Measurements from ENCODE around the gene SRRM1.
"Not testable (repeated sequence)": the region's sequence is repeated elsewhere in the genome, so short reads cannot be mapped to it uniquely, and the experiment has no call there.

The SRRM1 gene

DNA sequence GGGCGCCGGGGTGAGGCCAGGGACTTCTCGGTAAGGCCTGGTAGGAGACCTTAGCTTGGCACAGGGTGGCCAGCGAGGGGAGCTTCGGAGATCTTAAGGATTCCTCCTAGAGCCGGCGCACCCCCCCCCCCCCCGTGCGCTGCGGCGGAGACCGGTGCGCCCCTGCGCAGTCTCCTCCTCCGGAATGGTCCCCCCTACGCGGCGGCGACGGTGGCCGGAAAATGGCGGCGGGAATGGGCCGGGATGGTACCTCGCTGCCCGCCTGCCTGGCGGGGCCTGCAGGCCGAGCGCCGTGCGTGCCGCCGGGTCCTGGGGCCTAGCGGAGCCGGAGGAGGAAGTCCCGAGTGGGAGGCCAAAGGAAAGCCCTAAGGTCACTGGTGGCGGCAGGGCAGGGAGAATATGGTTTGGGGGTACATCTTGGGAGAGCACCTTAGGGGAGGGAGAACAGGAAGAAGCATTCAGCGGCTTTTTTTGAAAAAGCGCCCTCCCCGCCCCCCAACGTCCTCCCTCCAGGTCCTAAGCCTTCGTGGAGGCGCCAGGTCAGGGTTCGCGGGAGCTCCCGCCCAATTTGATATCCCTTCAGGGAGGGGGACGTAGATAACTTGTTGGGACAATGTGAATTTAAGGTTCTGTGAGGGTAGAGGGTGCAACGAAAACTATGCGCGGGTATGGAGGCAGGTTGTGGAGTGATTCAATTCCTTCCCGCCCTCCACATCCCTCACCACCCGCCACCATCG, 429 bp downstream of the SRRM1 start:
- peak in 1 of 3 experiments; percentile 8 for DNase-seq (ENCODE audit: low read depth in 3 of 3)

DNA sequence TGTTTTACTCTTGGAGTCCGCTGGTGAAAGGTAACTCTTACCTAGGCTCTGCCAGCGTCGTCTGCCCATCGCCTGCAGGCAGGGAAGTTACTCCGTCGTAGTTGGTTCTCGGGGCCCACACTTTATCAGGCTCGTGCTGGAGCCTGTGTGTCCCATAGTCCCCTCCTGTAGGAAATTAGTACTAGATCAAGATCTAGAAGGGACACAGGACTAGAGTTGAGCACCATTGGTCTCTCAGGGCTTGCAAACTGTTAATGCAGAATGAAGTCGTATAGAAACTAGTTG, 940 bp downstream of the SRRM1 start:
- no peak for DNase-seq (ENCODE audit: low read depth in 3 of 3)

DNA sequence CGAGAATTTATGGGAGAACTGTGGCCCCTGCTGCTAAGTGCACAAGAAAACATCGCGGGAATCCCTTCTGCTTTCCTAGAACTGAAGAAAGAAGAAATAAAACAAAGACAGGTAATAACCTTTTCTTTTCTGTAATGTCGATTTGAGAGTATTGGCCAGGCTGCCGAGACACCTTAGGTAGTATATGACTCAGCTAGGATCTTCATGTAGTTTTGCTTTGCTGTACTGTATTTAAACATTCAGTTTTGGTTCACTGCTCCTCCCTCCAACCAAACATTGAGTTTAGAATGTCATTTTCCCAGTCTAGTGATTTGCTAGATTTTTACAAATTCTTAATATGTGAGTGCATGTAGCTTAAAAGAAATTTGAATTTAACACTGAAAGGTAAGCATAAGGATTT, 5.8 kb downstream of the SRRM1 start:
- DNase-seq (ENCODE audit: low read depth in 3 of 3): no peak

DNA sequence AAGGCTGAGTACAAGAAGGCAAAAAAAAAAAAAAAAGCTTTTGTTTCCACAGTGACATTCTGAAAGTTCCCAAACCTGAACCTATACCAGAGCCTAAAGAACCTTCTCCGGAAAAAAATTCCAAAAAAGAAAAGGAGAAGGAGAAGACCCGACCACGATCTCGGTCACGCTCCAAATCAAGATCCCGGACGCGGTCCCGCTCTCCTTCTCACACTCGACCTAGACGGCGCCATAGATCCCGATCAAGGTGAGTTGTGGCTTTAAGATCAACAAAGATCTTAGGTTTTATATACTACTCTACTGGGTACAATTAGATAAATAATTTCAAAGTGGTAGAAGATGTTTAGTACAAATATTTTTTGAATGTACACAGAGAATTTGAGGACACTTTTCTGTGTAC, 9.3 kb downstream of the SRRM1 start:
- no peak for DNase-seq (ENCODE audit: low read depth in 3 of 3)

DNA sequence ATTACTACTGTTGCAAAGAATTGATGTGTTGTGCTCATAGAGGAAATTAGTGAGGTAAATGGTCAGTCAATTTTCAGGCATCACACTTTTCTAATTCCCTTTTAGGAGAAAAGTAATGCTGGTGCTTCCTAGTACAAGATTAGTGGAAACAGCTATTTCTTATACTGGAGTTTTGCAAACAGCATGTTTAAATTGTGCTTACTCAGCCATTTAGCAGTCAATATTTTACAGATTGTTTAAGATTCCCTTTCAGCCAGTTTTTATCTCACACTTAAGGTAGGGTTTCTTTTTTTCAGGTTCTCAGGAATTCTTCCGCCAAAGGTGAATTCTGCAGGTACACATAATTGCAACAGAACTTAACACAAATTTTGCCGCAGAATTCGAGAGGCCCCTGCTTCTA, 10.9 kb downstream of the SRRM1 start:
- no peak for DNase-seq (ENCODE audit: low read depth in 3 of 3)

DNA sequence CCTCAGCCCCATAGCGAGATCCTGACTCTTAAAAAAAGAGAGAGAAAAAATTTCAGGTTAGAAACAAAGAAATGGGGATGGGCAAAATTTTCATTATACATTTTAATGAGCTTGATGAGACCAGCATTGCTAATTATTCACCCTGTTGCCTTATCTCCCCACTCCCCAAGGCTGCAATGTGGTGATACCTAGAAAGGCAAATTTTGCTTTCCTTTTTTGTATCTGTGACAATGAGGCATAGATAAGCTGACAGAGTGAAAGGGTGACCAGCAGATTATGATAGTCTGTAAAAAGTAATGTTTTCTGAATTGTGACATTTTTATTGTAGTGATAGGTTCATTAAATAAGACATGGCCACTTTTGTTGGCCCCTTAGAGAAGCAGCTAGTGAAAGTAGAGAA, 12.9 kb downstream of the SRRM1 start:
- DNase-seq (ENCODE audit: low read depth in 3 of 3): no peak

DNA sequence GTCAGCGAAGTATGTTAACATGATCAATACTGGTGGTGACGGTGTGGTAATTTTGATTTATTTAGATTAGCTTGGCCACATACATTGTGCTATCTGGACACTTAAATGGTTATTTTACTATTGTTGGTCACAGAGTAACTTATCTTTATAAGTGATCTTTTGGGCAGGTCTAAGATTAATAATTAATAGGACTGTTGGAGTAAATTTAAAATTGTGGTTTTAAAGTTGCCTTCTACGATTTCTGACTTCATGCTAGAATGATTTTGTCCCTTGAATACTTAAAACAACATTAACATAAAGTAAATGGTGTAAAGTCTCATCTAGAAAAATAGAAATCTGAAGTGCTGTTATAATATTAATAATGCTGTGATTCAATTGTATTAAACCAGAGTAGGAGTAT, 14.7 kb downstream of the SRRM1 start:
- no peak for DNase-seq (ENCODE audit: low read depth in 3 of 3)

DNA sequence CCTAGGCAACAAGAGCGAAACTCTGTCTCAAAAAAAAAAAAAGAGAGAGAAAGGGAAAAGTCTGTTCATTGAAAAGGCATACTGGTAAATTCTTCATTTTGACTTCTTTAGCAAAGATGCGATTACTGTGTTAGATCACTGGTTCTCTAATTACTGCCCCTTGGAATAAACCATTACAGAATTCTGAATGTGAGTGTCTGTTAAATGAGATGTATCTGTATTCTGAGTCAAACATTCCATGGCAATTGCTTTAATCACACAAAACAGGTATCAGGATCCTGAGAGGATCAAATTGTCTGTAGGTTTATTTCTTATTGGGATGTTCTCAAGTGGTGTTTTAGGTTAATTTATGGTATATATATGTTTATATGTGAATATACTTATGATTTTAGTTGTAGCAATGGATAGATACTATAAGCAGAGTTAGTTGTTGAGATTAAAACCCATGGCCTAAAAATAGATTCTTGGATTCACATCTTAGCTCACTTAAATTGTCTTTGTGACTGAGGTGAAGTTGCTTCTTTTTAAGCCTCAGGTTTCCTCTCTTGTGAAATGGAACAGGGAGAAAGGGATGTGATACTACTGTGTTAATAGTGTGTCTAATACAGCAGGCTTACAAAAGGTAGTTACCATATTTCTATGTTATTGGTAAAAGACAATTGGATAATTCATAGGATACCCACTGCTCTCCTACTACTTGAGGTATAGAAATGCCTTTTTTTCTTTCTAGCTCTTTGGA, 16.2 kb downstream of the SRRM1 start:
- DNase-seq (ENCODE audit: low read depth in 3 of 3): no peak

DNA sequence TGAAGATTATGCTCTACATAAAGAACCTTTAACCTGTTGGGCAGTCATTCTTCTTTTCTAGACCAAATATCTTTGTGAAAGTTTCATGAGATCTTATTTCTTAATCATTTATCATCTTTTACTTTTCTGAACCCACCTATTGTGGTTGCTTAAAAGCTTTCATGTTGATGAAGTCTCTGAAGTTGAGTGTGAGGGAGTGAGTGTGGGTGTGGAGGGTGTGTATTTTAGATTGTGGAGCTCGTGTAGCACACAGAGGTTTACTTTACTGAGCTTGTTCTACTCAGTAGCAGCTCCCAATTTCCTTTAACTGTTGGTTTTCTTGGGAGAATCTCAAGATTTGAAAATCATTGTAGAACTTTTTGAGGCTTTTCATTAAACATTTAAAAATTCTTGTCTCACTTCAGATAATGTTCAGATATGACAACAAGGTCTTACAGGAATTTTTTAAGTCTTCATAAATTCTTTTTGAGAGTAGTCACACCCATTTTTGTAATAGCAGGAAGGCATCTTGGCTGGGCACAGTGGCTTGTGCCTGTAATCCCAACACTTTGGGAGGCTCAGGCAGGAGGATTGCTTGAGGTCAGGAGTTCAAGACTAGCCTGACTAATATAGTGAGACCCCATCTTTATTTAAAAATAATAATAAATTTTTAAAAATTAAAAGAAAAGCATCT, 17.0 kb downstream of the SRRM1 start:
- DNase-seq (ENCODE audit: low read depth in 3 of 3): no peak

DNA sequence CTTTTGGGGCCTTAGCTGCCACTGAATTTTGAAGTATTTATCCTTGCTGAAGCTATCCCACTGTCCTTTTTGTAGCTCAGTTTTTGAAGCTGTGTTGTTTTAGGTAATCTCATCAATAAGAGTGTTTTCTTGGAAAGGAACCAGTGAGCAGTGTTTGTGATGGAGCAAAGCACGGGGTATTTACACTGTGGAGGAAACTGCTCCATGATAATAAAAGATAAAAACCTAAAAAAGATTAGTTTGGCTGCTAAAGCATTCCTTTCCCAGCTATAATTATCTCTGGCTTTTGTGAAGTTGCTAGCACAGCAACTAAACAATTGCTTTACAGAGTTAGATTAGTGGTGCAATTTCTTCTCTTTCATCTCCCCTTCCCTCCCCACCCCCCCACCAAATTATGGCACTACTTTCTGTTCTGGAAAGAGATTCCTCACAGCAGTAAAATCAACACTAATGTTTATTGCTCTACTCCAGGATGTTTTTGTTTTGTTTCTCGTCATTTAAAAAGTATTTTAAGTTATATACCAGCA, 21.5 kb downstream of the SRRM1 start:
- no peak for DNase-seq (ENCODE audit: low read depth in 3 of 3)

DNA sequence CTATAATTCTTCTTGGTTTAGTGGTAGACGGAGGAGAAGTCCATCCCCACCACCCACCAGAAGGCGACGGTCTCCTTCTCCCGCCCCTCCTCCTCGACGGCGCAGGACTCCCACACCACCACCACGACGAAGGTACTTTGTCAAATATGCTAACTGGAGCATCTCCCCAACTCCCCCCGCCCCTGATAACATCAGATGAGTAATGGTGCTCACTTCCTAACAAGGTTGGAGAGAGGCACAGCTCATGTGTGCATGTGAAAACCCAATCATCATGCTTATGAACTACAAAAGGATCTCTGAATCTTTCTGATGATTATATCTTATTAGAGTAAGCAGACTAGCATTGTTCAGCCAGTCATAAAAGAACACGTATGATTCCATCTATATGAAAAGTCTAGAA, 23.7 kb downstream of the SRRM1 start:
- no peak for DNase-seq (ENCODE audit: low read depth in 3 of 3)

DNA sequence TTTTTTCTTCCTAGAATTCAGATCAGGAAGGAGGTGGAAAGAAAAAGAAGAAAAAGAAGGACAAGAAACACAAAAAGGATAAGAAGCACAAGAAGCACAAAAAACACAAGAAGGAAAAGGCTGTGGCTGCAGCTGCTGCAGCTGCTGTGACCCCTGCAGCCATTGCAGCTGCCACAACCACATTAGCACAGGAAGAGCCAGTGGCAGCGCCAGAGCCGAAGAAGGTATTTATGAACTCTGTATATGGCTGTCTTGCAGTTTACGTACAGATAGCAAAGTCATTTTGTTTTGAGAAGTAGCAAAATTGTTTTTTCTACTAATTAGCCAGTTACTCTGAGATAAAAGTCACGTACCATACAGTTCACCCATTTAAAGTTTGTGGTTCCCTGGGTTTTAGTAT, 28.3 kb downstream of the SRRM1 start:
- not testable (repeated sequence) for DNase-seq (ENCODE audit: low read depth in 3 of 3)

DNA sequence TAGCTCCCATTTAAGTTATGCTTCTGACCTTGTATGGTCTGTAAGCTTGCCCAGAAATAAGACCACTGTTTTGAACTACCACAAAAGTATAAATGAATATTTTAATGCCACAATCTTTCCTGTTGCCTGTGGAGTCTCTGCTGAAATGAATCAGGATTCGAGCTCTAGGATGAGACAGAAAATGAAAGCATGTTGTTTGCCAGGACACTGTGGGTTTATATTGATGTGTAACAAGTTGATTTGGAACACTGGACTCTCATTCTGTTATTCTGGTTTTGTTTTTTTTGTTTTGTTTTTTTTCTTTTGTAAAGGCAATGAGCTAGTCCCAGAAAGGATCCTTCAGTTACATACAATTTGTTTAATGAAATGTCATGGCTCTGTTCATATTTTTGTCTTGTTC, 29.6 kb downstream of the SRRM1 start:
- not testable (repeated sequence) for DNase-seq (ENCODE audit: low read depth in 3 of 3)

DNA sequence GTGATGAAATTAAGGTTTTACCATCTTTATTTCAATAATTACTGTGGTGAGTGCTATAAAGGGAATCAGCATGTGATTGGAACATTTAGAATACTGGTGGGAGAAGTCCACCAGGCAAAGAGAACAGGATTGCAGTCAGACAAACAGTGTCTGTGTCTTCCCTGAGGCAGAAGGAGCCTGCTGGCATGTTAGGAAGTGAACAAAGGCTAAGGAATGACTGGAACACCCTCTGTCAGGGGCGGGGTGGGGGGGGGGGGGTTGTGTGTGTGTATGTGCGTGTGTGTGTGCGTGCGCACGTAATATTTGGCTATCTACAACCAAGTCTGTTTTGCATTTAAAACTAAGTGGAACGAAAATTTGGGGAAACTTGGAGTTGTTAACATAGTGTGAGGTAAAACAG, 30.2 kb downstream of the SRRM1 start:
- no peak for DNase-seq (ENCODE audit: low read depth in 3 of 3)

DNA sequence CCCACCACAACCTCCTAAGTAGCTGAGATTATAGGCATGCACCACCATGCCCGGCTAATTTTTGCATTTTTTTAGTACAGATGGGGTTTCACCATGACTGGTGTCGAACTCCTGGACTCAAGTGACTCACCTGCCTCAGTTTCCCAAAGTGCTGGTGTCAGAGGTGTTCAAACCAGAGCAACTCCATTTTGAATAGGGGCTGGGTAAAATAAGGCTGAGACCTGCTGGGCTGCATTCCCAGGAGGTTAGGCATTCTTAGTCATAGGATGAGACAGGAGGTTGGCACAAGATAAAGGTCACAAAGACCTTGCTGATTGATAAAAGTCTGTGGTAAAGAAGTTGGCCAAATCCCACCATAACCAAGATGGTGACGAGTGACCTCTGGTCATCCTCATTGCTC, 35.3 kb downstream of the SRRM1 start:
- not testable (repeated sequence) for DNase-seq (ENCODE audit: low read depth in 3 of 3)

DNA sequence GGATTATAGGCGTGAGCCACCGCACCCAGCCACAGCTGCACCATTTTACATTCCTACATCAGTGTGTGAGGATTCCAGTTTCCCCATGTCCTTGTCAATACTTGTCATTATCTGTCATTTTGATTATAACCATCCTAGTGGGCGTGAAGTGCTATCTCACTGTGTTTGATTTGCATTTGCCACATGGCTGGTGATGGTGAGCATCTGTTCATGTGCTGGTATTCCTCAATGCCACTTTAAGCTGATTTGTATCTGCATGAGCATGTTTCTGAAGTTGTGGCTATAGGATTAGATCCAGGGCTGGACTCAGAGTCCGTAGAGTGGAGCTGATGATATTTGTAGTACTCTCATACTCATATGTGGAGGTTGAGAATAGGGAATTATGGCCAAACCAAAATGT, 36.6 kb downstream of the SRRM1 start:
- no peak for DNase-seq (ENCODE audit: low read depth in 3 of 3)

DNA sequence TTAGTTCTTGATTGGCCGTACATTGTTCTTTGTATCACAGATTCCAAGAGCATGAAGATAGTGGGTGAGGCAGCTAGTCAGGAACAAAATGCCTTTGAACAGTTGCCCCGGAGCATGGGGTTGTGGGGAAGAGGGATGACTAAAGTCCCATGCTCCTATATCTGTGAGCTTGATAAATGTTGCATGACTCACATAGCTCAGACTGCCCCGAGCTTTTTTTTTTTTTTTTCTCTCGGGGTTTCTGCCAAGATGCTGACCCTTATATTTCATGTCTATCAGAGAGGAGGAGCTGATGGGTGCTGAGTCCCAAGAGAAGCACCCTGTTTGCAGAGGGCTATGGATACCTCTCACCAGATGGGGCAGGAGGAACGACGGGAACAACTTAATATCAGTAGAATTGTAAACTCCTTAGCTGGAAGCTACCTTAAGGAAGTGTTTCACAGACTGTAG, 40.6 kb downstream of the SRRM1 start:
- no peak for DNase-seq (ENCODE audit: low read depth in 3 of 3)

DNA sequence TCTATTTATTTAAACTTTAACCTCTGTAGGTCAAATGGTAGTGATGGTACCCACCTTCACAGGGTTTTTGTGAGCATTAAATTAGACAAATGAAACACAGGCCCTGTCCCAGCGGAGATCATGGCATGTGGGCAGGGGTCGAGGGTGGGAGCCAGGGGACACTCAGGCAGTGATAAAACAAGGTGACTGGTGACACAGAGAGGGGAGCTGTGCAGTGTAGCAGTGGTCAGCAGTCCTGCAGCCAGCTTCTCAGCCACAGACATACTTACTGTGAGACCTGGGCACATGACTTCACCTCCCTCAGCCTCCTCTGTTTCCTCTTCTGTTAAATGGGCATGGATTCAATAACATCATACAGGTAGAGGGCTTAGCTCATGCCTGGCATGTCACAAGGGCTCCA, 44.9 kb downstream of the SRRM1 start:
- no peak for DNase-seq (ENCODE audit: low read depth in 3 of 3)

DNA sequence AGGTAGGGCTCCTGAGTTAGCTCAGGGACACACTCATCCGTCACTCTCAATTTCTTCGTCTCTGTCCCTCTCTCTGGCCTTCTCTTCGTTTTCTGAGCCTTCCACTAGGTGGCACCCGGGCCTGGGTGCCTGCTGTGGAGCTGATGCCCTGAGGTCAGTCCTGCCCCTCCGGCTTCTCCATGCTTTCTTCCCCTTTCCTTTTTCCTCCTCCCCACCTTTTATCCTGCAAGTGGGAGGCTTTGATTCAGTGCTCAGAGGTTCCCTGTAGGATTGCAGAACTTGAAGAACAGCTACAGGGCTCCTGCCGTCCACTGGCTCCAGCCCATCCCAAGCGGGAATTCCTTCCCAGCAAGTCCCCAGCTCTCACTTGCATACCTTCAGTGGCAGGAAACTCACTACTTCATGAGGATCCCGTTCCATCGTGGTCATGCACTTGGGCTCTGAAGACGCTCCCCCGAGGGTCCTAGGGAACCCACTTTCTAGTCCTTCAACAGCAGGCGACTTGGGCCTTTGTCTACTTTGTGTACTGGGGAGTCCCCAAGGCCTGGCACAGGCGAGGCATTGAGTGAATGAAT, 45.6 kb downstream of the SRRM1 start:
- peak; percentile 22 to 38 (median 35) for DNase-seq (ENCODE audit: low read depth in 3 of 3)

DNA sequence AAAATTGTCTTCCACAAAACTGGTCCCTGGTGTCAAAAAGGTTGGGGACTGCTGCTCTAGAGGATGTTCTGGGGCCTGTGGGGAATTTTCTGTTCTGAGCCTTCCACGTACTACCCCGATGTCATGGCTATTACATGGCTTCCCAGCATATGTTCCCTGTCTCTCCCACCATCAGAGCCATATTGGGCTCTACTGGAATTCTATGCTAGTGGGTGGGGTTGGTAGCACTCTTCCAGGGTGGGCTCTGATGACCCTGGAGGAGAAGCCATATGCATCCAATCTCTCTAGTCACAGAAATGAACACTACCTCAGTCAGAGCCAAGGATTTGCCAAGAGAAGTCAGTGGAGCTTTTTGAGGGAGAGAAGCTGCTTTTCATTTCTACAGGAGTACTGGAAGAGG, 47.9 kb downstream of the SRRM1 start:
- no peak for DNase-seq (ENCODE audit: low read depth in 3 of 3)

DNA sequence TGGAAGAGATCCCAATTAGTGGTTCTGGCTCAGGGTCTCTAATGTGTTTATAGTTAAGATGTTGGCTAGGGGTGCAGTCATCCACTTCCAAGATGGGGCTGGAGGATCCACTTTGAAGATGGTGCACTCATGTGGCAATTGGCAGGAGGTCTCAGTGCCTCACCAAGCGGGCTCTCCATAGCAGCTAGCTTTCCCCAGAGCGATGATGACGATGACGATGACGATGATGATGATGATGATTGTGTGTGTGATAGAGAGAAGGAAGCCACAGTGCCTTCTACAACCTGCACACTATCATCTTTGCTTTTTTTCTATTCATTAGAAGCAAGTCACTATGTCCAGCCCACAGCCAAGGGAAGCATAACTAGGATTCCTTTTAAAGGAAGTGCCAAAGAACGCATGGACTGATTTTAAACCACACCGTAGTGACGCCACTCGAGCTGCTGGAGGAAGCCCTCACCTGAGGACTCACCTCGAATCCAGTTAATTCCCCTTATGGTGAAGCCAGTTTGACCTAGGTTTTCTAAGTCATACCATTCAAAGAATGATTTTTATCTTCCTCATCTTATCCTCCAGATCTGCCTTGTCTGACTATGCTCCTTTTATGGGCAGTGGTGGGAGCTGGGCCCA, 49.4 kb downstream of the SRRM1 start:
- no peak for DNase-seq (ENCODE audit: low read depth in 3 of 3)

DNA sequence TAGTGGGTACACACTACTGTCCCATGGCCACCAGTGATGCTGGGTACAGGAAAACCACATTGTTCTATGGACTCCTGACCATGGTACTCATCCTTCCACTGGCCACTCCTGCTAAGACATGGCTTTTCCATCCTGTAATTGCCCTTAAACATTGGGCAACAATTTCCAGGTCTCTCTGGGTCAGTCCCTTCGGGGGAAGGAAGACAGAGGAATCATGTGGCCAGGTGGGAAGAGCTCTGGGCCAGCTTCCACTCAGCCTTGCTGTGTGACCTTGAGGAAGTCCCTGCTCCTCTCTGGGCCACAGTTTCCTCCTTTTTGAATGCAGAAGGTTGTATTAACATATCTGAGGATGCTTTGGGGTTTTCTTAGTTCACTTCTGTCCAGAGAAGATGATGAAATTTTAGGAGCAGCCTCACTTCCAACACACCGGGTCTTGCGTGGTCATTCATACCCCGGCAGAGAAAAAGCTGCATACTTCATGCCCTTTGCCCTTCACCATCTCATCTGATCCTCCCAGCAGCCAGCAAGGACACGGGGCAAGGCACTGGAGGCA, 50.8 kb downstream of the SRRM1 start:
- no peak for DNase-seq (ENCODE audit: low read depth in 3 of 3)

Measured in stimulated activated CD4-positive, alpha-beta T cell treated with anti-CD3 and anti-CD28 coated beads, TNF-alpha, amount 100 ng/mL, for 4 hours (primary cell).